NCI-H1048 (cell line): ENCODE measurements around the gene TRPC4.

Source experiments
- DNase-seq: peaks from one replicate; lab custom pipeline; 2025; lab: John Stamatoyannopoulos, UW

Gene TRPC4

DNA sequence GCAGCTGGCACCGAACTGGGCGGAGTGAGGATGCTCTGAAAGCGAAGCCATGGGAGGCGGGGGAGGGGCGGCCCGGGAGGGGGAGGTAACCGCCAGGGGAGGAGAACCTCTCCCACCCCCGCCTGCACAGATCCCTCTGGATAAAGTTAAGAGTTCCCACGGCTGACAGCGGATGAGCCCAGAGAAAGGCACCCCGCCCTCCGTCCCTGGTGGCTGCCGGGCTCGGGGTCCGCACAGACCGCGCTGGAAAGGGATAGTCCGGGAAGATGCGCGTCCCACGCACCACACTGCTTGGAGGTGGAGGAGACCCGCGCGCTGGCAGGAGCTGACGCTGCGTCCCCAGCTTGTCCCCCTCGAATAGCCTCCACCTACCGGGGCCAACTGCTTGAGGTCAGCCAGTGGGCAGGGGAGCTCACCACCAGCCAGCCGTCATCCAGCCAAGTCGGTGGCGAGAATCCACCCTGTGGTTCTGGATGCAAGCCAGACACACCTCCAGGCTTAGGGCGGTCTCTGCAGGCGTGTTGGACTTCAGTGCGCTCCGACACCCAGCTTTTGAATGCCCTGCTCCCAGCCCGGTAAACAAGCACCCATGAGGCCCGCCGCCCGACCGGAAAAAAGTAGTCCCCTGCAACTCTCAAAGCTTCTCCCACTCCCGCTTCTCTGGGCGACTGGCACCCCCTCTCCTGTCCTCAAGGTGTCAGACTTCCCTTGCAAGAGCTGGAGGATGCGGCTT, at the start of gene TRPC4:
TSS of gene TRPC4 (minus strand) at position 17 of the 733 bp plus-strand sequence. CDS start 86,439 bp downstream, outside the sequence.
- DNase-seq: no peak

GRCh38 chr13:37918751-37919150, 49.2 kb upstream of the TRPC4 start:
- DNase-seq: no peak

GRCh38 chr13:37918116-37918714, 48.6 kb upstream of the TRPC4 start:
- DNase-seq: no peak

GRCh38 chr13:37914781-37915391, 45.3 kb upstream of the TRPC4 start:
- no peak for DNase-seq

GRCh38 chr13:37910790-37911189, 41.2 kb upstream of the TRPC4 start:
- DNase-seq: no peak

DNA sequence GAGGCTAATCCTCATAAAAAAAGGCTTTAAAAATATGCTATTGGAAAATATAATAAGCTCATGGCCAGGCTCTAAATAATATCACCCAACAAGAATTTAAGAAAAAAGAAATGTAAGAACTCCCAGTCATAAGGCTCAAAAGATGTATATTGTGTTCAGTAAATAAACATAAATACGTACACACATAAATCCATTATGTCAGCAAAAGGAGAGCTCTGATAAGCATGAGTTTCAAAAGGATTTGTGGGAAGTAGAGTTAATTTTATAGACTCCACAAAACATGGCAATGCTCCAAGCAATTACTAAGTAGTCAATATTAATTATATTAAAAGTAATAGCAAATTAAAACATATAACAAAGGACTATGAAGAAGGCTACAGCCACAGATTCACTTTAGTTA, 37.3 kb upstream of the TRPC4 start:
- DNase-seq: no peak

DNA sequence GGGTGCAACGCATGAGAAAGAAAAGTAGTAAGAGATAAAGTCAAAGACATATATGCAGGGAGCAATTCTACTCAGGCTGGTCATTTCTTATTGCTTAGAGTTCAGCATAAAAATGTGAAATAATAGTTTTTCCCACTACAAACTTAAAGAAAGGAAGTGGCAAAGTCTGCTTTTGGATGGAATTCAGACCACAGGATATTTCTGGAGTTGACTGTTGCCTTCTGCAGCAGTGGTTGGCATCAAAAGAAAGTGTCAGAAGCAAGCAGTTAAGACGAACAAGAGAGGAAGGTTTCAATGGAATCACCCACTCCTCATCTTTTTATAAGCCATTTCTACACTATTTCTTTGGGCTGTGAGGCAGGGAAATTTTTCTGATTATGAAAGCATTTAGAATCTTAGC, 36.2 kb upstream of the TRPC4 start:
- no peak for DNase-seq

DNA sequence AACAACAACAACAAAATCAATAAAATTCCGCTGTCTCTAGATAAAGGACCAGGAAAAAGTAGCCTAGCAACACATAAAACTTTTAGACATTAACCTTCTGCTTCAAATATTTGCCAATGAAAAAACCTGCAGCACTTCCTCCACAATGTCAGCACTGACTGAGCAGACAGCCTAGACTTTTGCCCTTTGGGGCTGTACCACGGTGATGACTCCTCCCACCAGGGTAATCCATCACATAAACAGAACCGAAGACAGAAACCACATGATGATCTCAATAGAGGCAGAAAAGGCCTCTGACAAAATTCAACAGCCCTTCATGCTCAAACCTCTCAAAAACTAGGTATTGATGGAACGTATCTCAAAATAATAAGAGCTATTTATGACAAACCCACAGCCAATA, 30.2 kb upstream of the TRPC4 start:
- DNase-seq: no peak

DNA sequence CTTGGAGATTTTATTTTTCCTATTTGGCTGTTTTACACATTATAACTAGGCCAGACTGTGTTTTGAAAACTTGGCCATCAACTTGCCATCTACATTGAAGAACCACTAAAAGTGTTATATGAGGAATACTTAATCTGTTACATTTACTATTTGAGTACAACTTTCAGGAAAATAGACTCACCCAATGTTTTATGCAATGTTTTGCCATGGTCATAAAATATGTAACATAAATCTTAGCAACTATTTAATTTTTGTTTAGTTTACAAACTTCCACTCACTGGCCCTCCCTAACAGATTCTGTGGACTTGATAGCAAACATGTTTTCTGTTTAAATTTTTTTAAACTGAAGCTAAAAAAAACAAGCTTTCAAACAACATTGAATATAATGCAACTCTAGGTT, 23.7 kb upstream of the TRPC4 start:
- no peak for DNase-seq

- DNase-seq: no peak
Measured at GRCh38 chr13:37889820-37890219, 20.2 kb upstream of the TRPC4 start.

DNA sequence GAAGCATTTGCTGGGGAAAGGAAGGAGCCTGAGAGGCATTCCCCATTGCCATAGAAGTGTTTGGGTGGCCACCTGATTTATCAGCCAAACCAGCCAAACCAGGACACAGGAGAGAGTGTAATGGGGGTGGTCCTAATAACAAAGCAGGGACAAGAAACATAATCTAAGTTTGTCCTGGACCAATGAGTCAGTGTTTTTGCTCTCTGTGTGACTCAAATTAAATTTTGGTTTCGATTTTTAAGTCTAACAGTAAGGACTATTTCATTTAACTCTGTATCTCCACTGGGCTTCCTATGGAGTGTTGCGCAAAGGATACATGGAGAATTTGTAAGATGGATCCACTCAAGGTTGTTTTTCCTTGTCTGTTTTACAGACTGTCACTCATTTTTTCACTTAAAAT, 19.5 kb upstream of the TRPC4 start:
- no peak for DNase-seq

- no peak for DNase-seq
Measured at GRCh38 chr13:37886879-37887278, 17.3 kb upstream of the TRPC4 start.

DNA sequence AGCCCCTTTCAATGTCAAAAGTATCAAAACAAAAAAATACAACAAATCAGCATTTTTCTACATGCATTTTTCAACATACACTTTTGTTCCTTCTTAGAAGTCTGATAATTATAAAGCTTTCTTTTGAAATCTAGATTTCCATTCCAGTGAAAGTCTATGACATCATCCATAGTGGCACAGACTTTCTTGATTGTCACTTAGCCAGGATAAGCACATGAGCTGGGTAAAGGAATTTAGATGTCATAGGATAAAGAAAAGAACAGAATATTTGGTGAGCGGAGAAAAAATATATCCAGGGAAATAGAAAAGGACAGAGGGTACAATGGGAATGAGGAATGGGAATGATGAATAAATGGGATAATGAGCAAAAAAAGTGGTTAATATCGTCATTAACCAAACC, 15.1 kb upstream of the TRPC4 start:
- no peak for DNase-seq

GRCh38 chr13:37884026-37884425, 14.5 kb upstream of the TRPC4 start:
- no peak for DNase-seq

- no peak for DNase-seq
Measured at GRCh38 chr13:37878921-37879320, 9.3 kb upstream of the TRPC4 start.

GRCh38 chr13:37878496-37878895, 8.9 kb upstream of the TRPC4 start:
- no peak for DNase-seq

GRCh38 chr13:37870895-37871550, 1.5 kb upstream of the TRPC4 start:
- DNase-seq: no peak

DNA sequence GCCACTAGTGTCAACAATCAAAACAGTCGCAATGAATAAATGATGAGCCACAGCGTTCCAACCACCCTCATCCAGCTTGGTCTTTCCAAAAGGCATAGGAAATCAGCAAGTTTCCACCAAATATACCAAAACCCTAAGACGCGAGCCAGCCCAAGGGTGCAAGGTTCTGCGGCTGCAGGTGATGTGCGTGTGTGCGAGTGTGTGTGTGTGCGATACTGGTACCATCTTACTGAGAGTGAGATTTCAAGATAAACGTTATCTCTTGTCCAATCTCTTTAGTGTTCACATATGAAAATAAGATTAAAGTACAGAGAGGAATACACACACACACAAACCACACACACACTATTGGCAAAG, 895 bp upstream of the TRPC4 start:
- no peak for DNase-seq

GRCh38 chr13:37869506-37869755, 141 bp downstream of the TRPC4 start:
- no peak for DNase-seq

- DNase-seq: no peak
Measured at GRCh38 chr13:37868691-37869505, 674 bp downstream of the TRPC4 start.

DNA sequence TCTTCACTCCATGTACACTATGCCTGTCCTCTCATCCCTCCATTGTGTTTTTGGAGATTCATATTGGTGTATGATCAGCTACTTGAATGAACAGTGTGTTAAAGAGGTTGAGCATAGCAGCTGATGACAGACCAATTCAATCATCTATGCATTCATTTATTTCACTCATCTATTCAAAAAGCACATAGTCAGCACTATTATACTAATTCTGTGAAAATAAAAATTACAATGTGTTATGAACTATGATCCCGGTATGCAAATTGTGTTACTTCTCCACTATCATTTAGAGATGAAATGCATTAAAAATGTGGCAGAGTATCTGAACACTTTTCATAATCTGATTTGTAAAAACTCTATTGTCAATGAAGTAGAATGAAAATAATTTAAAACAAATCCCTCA, 5.9 kb downstream of the TRPC4 start:
- no peak for DNase-seq

- no peak for DNase-seq
Measured at GRCh38 chr13:37835392-37835791, 34.2 kb downstream of the TRPC4 start.

GRCh38 chr13:37833411-37833810, 36.2 kb downstream of the TRPC4 start:
- DNase-seq: no peak
